CD4-positive, CD25-positive, alpha-beta regulatory T cell (primary cell): ENCODE data around the gene SLC6A11. TPM values are rescaled to one million over a fixed set of nuclear protein-coding genes. Genes with fewer than 3 reads are reported as not detected.

ENCODE experiments used
- ATAC-seq, 2 donors: fragments of 150-1000 bp; cut with Tn5 transposase; one replicate each; pipeline ENCODE4 v1.10.0; 2021; ENCODE audit warnings: low read depth in 2 of 2, moderate number of reproducible peaks in 2 of 2, moderate library complexity in 1 of 2
- DNase-seq, 3 donors: peaks; one replicate each; pipeline versions ENCODE4 v3.0.0 to v3.0.0-alpha.2; 2012 to 2022; ENCODE audit warnings: mixed read lengths in 1 of 3
- H3K27ac ChIP-seq: one replicate; pipeline ENCODE4 v1.7.0; 2013; ENCODE audit warnings: mild to moderate bottlenecking, low read length; ENCODE audit not compliant: insufficient read depth, poor library complexity, severe bottlenecking
- H3K27me3 ChIP-seq: one replicate; pipeline ENCODE4 v1.7.0; 2013; ENCODE audit warnings: low read length; ENCODE audit not compliant: control insufficient read depth, insufficient read depth
- H3K36me3 ChIP-seq: one replicate; pipeline ENCODE4 v1.7.0; 2013; ENCODE audit warnings: mild to moderate bottlenecking, low read length, moderate library complexity; ENCODE audit not compliant: control insufficient read depth, insufficient read depth
- H3K4me1 ChIP-seq: 2 replicates; pipeline ENCODE4 v1.7.0; 2013; ENCODE audit warnings: mild to moderate bottlenecking, low read length; ENCODE audit not compliant: insufficient read depth, control insufficient read depth, poor library complexity, severe bottlenecking
- H3K4me3 ChIP-seq: one replicate; pipeline ENCODE4 v1.7.0; 2013; ENCODE audit warnings: low read depth, mild to moderate bottlenecking, low read length, moderate library complexity
- H3K9me3 ChIP-seq, 2 experiments: 1 replicate in 1 of 2; 2 replicates in 1 of 2; pipeline ENCODE4 v1.7.0; 2013; ENCODE audit warnings: low read length in 2 of 2, mild to moderate bottlenecking in 1 of 2, moderate library complexity in 1 of 2; ENCODE audit not compliant: control insufficient read depth in 2 of 2
- H3K27ac Mint-ChIP-seq, 3 donors: one replicate each; pipeline ENCODE4 v1.8.0; 2020 to 2022; ENCODE audit warnings: mild to moderate bottlenecking in 3 of 3, mixed read lengths in 3 of 3, moderate library complexity in 2 of 3
- H3K27me3 Mint-ChIP-seq: one replicate; pipeline ENCODE4 v1.8.0; 2022; ENCODE audit warnings: mild to moderate bottlenecking, mixed read lengths
- H3K36me3 Mint-ChIP-seq: one replicate; pipeline ENCODE4 v1.8.0; 2020; ENCODE audit warnings: mixed read lengths
- H3K4me1 Mint-ChIP-seq, 4 donors: one replicate each; pipeline ENCODE4 v1.8.0; 2020 to 2022; ENCODE audit warnings: mixed read lengths in 4 of 4, mild to moderate bottlenecking in 1 of 4
- H3K4me3 Mint-ChIP-seq, 4 donors: one replicate each; pipeline ENCODE4 v1.8.0; 2020 to 2022; ENCODE audit warnings: mild to moderate bottlenecking in 4 of 4, mixed read lengths in 4 of 4, moderate library complexity in 3 of 4
- H3K9me3 Mint-ChIP-seq, 7 donors: one replicate each; pipeline ENCODE4 v1.8.0; 2020 to 2022; ENCODE audit warnings: mixed read lengths in 7 of 7, mild to moderate bottlenecking in 3 of 7, moderate library complexity in 2 of 7
- polyA plus RNA-seq, 4 donors: library from polyadenylated mRNA; unstranded; fragments of 300-500 nt; fragmentation: Illumina TruSeq; gene quantifications; one replicate each; pipeline ENCODE4 v1.2.3, GENCODE V29; 2021
- total RNA-seq: library from RNA; stranded (reverse); gene quantifications from one replicate; pipeline ENCODE4 v1.2.3, GENCODE V29; 2022

Gene SLC6A11
- total and polyA plus RNA-seq, 5 donors from 2014 or later = not detected

DNA sequence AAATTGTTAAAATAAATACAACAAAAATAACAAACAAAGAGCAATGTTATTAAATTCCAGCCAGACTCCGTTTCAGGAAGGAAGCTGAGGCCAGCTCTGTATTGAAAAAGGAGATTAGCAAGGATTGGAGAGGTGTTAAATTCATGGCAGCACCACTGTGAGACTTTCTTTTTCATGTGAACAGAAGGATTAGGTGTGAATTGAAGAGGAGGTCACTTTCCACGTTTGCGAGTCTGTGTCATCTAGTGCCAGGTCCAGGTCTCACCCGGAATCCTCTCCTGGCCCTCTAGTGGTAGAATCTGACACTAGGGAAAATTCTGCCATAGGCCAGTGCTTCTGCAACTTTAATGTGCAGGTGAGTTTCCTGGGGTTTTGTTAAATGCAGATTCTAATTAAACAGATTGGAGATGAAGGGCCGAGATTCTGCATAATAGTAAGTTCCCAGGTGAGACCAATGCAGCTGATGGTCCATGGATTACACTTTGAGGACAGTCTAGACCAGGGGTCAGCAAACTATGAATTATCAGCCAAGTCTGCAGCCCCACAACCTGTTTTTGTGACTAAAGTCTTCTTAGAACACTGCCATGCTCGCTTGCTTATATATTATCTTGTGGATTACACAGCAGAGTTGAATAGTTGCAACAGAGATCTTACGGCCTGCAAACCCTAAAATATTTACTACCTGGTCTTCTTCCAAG, 167.3 kb downstream of the SLC6A11 start:
- H3K36me3 Mint-ChIP-seq = no peaks in the 10 kb centered on the region
- H3K4me3 Mint-ChIP-seq = no peak overlapping the region
- Histone ChIP-seq H3K27me3 (peaks cover 2% of the 10 kb centered on the region), H3K36me3 (no peaks in the 10 kb centered on the region), H3K27ac (no peak overlapping the region), H3K4me3 (no peak overlapping the region), H3K4me1 (no peaks in the 10 kb centered on the region), H3K9me3 (no peaks in the 10 kb centered on the region)
- H3K27ac Mint-ChIP-seq = no peak overlapping the region
- H3K4me1 Mint-ChIP-seq = peaks cover 0 to 2% (median 0%) of the 10 kb centered on the region in 4 donors
- peaks cover 0 to 1% (median 0%) of the 10 kb centered on the region in 7 donors for H3K9me3 Mint-ChIP-seq
- peaks cover 5% of the 10 kb centered on the region for H3K27me3 Mint-ChIP-seq
- DNase-seq (peak in 1 of 3 donors; percentile 23), ATAC-seq (no peak)

DNA sequence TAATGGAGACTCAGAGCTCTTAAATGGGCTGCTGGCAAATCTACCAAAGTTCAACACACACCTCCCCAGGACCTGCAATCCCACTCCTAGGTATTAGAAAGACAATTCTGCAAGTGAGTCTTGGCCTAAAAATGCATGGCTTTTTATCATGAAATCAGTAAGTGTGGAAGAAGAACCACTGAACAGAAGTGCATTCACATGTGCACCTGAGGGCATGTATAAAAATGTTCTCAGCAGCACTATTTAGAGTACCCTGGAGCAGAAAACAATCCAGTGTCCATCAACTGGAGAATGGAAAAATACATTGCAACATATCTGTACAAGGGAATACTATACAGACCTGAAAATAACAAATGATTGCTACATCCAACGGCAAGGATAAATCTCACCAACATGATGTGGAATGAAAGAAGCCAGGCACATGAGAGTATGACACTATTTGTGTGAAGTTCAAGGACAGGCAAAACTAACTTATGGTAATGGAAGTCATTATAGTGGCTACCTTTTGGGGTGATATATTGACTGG, 168.4 kb downstream of the SLC6A11 start:
- H3K4me3 ChIP-seq = no peak overlapping the region
- no peaks in the 10 kb centered on the region for H3K9me3 ChIP-seq
- H3K9me3 Mint-ChIP-seq = no peaks in the 10 kb centered on the region
- ATAC-seq (no peak), DNase-seq (no peak)
- peaks cover 2% of the 10 kb centered on the region for H3K27me3 ChIP-seq
- no peaks in the 10 kb centered on the region for H3K36me3 Mint-ChIP-seq
- no peaks in the 10 kb centered on the region for H3K36me3 ChIP-seq
- no peak overlapping the region for H3K4me3 Mint-ChIP-seq
- peaks cover 11% of the 10 kb centered on the region for H3K27me3 Mint-ChIP-seq
- peaks cover 0 to 2% (median 0%) of the 10 kb centered on the region in 4 donors for H3K4me1 Mint-ChIP-seq
- H3K27ac ChIP-seq = no peak overlapping the region
- no peaks in the 10 kb centered on the region for H3K4me1 ChIP-seq
- no peak overlapping the region for H3K27ac Mint-ChIP-seq

GRCh38 chr3:10985181-10985580, 169.2 kb downstream of the SLC6A11 start:
- H3K36me3 Mint-ChIP-seq = no peaks in the 10 kb centered on the region
- no peak overlapping the region for H3K27ac ChIP-seq
- H3K9me3 ChIP-seq = no peaks in the 10 kb centered on the region
- H3K4me3 Mint-ChIP-seq = no peak overlapping the region
- ATAC-seq = no peak
- H3K4me3 ChIP-seq = no peak overlapping the region
- no peak for DNase-seq
- no peaks in the 10 kb centered on the region for H3K4me1 ChIP-seq
- H3K4me1 Mint-ChIP-seq = peaks cover 0 to 2% (median 0%) of the 10 kb centered on the region in 4 donors
- no peaks in the 10 kb centered on the region for H3K36me3 ChIP-seq
- H3K27ac Mint-ChIP-seq = no peak overlapping the region
- H3K27me3 ChIP-seq = peaks cover 6% of the 10 kb centered on the region
- H3K27me3 Mint-ChIP-seq = peaks cover 17% of the 10 kb centered on the region
- H3K9me3 Mint-ChIP-seq = peaks cover 0 to 1% (median 0%) of the 10 kb centered on the region in 7 donors

DNA sequence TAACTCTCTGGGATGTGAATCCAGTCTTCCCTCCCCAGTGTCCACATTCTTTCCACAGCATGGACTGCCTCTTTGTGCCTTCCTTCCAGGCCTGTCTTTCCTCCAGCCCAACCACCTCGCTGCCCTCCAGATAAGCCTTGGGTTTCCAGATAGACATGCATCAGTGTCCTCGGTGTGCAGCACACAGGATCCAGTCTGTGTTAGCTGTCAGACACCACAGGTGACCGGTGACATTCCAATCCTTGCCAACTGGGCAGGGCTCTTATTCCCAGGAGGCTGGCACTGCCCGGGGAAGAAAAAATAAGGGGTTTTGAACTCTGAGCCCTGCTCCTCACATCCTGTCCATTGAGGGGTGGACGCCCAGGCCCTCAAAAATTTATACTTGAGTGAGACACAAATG, 170.6 kb downstream of the SLC6A11 start:
- no peaks in the 10 kb centered on the region for H3K36me3 Mint-ChIP-seq

DNA sequence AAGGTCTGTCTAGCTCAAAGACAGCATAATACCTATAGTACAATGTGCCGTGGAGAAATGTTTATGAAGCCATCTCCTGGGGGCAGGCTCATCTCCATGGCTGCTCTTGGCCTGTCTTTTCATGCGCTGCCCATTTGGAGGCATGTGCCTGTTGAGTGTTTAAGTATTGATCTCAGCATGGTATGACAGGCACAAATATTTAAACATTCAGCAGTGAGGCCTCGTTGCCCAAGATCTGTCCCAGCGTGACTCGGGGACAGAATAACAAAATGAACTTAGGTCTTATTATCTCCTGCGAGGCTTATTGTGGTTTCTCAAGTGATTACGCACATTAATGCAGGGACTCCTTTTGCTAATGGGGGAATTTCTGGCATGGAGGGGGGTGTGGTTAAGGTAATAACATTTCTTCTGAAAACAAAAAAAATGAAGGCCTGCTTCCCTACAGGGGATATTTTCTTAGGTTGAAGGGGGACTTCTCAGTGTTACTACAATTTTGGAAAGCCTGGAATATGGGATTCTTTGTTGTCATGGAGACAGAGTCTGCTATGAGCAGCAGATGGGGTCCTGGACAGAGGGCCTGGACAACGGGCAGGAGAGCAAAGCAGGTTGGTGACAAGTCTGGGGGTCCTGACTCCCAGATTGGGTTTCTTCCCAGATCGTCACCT, 172.1 kb downstream of the SLC6A11 start:
- no peak for DNase-seq
- Histone ChIP-seq H3K27me3 (peaks cover 19% of the 10 kb centered on the region), H3K9me3 (peaks cover 0 to 2% of the 10 kb centered on the region in 2 experiments), H3K4me1 (no peaks in the 10 kb centered on the region), H3K27ac (no peak overlapping the region), H3K36me3 (no peaks in the 10 kb centered on the region), H3K4me3 (no peak overlapping the region)
- H3K27me3 Mint-ChIP-seq = peaks cover 27% of the 10 kb centered on the region
- peaks cover 0 to 1% (median 0%) of the 10 kb centered on the region in 7 donors for H3K9me3 Mint-ChIP-seq
- H3K4me3 Mint-ChIP-seq = peak overlapping the region in 1 of 4 donors; percentile 23
- no peak overlapping the region for H3K27ac Mint-ChIP-seq
- H3K36me3 Mint-ChIP-seq = no peaks in the 10 kb centered on the region
- no peak for ATAC-seq
- H3K4me1 Mint-ChIP-seq = peaks cover 0 to 11% (median 0%) of the 10 kb centered on the region in 4 donors

More for the DNA sequence above, 170.6 kb downstream of the SLC6A11 start:
- no peak for DNase-seq
- H3K27me3 ChIP-seq = peaks cover 19% of the 10 kb centered on the region
- H3K27ac ChIP-seq = no peak overlapping the region
- Mint-ChIP-seq H3K27ac (no peak overlapping the region), H3K27me3 (peaks cover 27% of the 10 kb centered on the region), H3K4me1 (peaks cover 0 to 7% (median 0%) of the 10 kb centered on the region in 4 donors), H3K4me3 (no peak overlapping the region), H3K9me3 (peaks cover 0 to 1% (median 0%) of the 10 kb centered on the region in 7 donors)
- no peak overlapping the region for H3K4me3 ChIP-seq
- no peaks in the 10 kb centered on the region for H3K4me1 ChIP-seq
- H3K36me3 ChIP-seq = no peaks in the 10 kb centered on the region
- ATAC-seq = no peak
- H3K9me3 ChIP-seq = peaks cover 0 to 2% of the 10 kb centered on the region in 2 experiments

DNA sequence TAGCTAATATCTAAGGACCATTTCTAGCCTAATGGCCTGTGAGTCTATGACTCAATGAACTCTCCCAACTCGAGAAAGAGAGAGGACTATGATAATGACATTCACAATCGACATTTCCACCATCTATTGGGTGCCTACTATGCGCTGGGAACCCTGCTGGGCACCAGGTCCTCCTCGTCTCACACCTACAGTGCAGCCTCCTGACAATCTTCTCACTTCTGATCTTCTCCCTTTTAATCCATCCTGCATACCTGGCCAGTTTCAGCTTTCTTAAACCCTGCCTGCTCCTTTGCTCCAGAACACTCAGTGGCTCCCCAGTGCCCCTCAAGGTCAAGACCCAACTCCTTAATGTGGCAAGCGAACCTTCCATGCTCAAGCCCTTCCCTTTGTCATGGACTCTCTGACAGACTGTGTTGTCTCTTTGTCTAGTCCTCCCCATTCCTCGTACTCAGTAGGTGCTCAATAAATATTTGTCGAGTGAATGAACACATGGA, 173.0 kb downstream of the SLC6A11 start:
- peaks cover 22% of the 10 kb centered on the region for H3K27me3 ChIP-seq
- peaks cover 35% of the 10 kb centered on the region for H3K27me3 Mint-ChIP-seq
- no peak for DNase-seq
- no peak overlapping the region for H3K4me3 ChIP-seq
- H3K36me3 ChIP-seq = no peaks in the 10 kb centered on the region
- H3K9me3 ChIP-seq = peaks cover 0 to 2% of the 10 kb centered on the region in 2 experiments
- H3K4me1 ChIP-seq = no peaks in the 10 kb centered on the region
- peaks cover 0 to 1% (median 0%) of the 10 kb centered on the region in 7 donors for H3K9me3 Mint-ChIP-seq
- peaks cover 0 to 14% (median 0%) of the 10 kb centered on the region in 4 donors for H3K4me1 Mint-ChIP-seq
- H3K36me3 Mint-ChIP-seq = no peaks in the 10 kb centered on the region
- ATAC-seq = no peak
- H3K27ac Mint-ChIP-seq = no peak overlapping the region
- no peak overlapping the region for H3K27ac ChIP-seq
- H3K4me3 Mint-ChIP-seq = no peak overlapping the region
